Liver (tissue), 3 donors: ENCODE results near the gene GABARAPL2.

Source experiments
- TAF1 ChIP-seq: conservative IDR thresholded peaks from 2 replicates; pipeline ENCODE4 v1.6.1; 2016; ENCODE audit warnings: antibody characterized with exemption, mild to moderate bottlenecking
- TF ChIP-seq, protein P1 (sequence below): fragments of 150-350 bp; IDR thresholded peaks from 2 replicates; pipeline ENCODE4 v1.5.1; 2017; ENCODE audit warnings: improper control_type of control experiment, low read depth, low read length; ENCODE audit not compliant: missing input control
- TF ChIP-seq, protein P2 (sequence below): IDR thresholded peaks from 2 replicates; pipeline ENCODE4 v1.6.1; 2016; ENCODE audit warnings: antibody characterized with exemption
- TF ChIP-seq, protein P3 (sequence below): IDR thresholded peaks from 2 replicates; pipeline ENCODE4 v1.6.1; 2016; ENCODE audit warnings: antibody characterized with exemption, mild to moderate bottlenecking
- donor health status: healthy.
- donor health status: healthy.

DNA sequence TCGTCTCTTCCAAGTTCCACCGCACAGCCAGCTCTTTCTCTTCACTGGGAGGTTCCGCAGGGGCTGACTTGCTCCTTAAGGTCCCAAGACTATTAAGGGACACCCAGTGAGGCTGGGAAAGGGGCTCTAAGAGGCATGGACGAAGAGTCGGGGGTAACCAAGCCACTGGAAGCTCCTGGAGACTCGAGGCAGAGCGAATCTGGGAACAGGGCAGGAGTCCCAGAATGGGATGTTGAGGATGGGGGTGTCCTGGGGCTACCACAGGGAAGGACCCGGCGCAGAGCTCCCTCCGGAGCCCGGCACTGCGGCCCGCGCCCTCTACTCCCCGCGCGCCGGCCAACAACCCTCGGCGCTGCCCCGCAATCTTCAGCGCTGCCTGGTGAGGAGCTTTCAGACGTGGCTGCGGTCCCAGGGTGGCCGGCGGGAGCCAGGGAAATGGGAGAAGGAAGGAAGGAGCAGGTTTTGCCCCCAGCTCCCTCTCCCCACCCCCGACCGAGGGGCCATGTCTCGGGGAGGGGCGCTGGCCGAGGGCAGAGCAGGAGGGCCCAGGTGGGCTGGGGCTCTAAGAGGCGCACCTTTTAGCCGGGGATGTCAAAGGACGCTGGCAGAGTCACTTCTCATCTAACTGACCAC is 30.9 kb upstream of the GABARAPL2 start:
- TF ChIP-seq, protein P1, sequence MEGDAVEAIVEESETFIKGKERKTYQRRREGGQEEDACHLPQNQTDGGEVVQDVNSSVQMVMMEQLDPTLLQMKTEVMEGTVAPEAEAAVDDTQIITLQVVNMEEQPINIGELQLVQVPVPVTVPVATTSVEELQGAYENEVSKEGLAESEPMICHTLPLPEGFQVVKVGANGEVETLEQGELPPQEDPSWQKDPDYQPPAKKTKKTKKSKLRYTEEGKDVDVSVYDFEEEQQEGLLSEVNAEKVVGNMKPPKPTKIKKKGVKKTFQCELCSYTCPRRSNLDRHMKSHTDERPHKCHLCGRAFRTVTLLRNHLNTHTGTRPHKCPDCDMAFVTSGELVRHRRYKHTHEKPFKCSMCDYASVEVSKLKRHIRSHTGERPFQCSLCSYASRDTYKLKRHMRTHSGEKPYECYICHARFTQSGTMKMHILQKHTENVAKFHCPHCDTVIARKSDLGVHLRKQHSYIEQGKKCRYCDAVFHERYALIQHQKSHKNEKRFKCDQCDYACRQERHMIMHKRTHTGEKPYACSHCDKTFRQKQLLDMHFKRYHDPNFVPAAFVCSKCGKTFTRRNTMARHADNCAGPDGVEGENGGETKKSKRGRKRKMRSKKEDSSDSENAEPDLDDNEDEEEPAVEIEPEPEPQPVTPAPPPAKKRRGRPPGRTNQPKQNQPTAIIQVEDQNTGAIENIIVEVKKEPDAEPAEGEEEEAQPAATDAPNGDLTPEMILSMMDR, result no peak
- TF ChIP-seq, protein P2, sequence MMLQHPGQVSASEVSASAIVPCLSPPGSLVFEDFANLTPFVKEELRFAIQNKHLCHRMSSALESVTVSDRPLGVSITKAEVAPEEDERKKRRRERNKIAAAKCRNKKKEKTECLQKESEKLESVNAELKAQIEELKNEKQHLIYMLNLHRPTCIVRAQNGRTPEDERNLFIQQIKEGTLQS, result no peak
- TF ChIP-seq TAF1, result no peak
- TF ChIP-seq, protein P3, sequence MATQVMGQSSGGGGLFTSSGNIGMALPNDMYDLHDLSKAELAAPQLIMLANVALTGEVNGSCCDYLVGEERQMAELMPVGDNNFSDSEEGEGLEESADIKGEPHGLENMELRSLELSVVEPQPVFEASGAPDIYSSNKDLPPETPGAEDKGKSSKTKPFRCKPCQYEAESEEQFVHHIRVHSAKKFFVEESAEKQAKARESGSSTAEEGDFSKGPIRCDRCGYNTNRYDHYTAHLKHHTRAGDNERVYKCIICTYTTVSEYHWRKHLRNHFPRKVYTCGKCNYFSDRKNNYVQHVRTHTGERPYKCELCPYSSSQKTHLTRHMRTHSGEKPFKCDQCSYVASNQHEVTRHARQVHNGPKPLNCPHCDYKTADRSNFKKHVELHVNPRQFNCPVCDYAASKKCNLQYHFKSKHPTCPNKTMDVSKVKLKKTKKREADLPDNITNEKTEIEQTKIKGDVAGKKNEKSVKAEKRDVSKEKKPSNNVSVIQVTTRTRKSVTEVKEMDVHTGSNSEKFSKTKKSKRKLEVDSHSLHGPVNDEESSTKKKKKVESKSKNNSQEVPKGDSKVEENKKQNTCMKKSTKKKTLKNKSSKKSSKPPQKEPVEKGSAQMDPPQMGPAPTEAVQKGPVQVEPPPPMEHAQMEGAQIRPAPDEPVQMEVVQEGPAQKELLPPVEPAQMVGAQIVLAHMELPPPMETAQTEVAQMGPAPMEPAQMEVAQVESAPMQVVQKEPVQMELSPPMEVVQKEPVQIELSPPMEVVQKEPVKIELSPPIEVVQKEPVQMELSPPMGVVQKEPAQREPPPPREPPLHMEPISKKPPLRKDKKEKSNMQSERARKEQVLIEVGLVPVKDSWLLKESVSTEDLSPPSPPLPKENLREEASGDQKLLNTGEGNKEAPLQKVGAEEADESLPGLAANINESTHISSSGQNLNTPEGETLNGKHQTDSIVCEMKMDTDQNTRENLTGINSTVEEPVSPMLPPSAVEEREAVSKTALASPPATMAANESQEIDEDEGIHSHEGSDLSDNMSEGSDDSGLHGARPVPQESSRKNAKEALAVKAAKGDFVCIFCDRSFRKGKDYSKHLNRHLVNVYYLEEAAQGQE, result no peak
